Retina (tissue), 1 donor: ENCODE measurements around the gene LILRA6.
A peak's percentile ranks its signal among the peaks of the same experiment; 100 is the strongest.
"Not testable (repeated sequence)": the region's sequence is repeated elsewhere in the genome, so short reads cannot be mapped to it uniquely, and the experiment has no call there.

Experiments
- DNase-seq: peaks from one replicate; pipeline ENCODE4 v3.0.0-alpha.2; 2016

LILRA6 gene

DNA sequence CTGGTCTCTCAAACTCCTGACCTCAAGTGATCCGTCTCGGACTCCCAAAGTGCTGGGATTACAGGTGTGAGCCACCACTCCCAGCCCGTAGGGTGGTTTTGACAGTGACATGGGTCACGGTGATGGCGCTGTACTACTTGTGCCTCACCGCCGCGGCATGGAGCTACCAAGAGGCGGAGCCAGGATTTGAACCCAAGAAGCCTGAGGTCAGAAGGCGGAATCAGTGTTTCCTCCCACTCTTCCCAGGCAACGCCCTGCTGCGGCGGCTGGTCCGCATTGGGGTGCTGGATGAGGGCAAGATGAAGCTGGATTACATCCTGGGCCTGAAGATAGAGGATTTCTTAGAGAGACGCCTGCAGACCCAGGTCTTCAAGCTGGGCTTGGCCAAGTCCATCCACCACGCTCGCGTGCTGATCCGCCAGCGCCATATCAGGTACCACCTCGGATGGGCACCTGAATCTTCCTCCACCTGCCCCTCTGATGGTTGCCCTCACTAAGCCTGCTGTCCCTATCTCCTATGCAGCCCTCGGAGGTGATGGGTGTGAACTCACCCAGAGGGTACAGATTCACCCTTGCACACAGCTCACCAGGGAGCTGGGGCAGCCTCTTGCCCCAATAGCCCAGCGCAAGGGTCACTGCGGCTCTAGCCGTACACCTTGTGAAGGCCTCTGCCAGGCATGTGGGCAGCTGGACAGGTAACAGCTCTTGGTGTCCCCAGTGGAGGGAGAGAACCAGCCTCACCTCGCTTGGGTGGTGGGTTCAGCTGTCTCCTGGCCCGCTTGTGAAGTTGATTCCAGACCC, 36.4 kb downstream of the LILRA6 start:
- no peak for DNase-seq

DNA sequence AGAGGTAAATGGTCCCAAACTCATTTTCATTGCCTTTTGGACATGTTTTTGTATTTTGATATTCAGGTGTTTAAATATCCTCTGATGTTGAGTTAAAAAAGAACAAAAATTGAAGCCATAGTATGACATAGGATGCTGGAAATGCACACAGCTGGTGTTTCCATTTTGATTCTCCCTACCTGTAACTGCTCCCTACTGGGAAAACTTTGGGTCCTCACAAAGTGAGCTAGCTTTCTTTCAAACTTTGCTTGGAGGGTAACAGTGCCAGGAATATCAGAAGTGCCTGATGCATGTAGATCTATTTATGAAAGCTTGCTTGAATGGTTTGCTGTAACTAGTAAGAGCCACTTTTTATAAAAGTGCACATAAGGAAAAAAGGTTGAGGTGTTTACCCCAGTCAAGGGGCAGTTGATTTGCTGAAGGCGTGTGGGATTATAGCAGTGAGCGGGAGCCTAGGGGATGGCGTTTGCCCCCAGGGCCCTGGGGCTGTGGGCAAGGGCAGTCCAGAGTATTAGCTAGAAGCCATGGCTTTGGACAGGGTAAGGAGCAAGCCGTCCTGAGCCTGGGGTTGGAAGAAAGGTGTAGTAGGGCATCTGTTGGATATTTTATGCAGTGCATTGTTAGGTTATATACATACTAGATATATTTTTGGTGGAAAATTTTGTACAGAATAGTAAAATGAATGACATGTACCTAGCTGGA, 37.7 kb downstream of the LILRA6 start:
- no peak for DNase-seq

DNA sequence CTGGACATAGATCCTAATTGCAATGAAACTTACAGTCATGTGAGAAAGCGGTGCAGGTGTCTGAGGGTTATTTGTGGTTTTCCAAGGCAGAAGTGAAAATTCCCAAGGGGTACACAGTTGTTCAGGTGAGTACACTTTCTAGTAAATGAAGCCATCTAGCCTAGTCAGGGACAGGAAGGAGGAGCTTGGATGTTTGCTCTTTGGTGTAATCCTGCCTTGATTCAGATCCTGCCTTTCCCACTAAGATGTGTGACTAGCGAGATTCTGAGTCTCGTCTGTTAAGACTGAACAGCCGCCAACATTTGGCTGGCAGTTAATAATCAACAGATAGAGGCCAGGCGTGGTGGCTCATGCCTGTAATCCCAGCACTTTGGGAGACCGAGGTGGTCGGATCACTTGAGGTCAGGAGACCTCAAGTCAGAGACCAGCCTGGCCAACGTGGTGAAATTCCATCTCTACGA, 39.4 kb downstream of the LILRA6 start:
- DNase-seq, result no peak

DNA sequence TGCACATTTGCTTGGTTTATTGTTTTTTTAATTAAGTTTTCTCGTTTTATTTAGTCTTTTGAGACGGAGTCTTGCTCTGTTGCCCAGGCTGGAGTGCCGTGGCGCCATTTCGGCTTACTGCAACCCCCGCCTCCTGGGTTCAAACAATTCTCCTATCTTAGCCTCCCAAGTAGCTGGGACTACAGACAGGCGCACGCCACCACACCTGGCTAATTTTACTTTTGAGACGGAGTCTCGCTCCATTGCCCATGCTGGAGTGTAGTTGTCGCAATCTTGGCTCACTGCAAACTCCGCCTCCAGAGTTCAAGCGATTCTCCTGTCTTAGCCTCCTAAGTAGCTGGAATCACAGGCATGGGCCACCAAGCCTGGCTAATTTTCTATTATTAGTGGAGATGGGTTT, 40.6 kb downstream of the LILRA6 start:
- no peak for DNase-seq

DNA sequence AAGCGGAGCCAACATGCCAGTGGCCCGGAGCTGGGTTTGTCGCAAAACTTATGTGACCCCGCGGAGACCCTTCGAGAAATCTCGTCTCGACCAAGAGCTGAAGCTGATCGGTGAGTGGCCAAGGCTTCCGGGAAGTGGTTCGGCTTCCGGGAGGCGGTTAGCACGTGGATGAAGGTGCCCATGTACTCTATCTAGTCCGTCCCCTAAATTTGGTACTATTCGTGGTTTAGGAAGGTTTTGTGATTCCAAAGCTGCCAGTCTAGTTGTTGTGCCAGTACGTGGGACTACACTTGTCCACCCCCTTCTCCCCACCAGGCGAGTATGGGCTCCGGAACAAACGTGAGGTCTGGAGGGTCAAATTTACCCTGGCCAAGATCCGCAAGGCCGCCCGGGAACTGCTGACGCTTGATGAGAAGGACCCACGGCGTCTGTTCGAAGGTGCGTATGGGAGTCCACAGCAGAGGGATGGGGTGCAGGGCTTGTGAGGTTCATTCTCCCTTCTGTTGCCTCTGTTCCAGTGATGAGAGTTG, 41.4 kb downstream of the LILRA6 start:
- DNase-seq, result no peak

DNA sequence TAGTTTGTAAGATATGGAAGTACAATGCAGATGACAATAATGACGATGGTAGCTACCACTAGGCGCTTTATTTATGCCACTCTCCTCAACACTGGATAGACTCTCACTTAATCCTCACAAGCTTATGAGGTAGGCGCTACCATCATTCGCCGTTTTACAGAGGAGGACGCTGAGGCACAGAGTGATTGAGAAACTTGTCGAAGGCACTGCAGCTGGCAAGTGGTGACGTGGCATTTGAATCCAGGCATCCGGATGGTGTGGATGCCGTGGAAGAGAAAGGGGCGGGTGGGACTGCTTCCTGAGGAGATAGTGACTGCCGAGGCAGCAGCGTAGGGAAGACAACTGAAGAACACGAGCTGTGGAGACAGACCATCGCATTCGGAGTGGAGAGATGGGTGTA, 43.2 kb downstream of the LILRA6 start:
- DNase-seq, result no peak

DNA sequence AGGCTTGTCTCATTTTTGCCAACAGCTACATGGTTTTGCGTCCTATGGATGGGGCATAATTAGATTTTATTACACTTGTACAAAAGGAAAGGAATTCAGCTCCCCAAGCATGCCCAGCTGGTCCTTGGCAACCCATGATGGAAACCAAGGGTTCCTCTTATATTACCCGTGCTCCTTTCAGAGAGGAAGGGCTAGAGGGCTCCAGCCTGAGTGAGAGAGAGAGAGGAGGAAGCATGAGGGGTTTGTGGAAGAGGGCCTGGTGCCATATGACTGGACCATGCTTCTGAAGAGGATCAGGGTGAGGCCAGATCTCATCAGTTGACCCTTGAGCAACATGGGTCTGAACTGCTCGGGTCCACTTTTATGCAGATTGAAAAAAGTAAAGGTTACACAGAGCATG, 45.5 kb downstream of the LILRA6 start:
- DNase-seq, result no peak

DNA sequence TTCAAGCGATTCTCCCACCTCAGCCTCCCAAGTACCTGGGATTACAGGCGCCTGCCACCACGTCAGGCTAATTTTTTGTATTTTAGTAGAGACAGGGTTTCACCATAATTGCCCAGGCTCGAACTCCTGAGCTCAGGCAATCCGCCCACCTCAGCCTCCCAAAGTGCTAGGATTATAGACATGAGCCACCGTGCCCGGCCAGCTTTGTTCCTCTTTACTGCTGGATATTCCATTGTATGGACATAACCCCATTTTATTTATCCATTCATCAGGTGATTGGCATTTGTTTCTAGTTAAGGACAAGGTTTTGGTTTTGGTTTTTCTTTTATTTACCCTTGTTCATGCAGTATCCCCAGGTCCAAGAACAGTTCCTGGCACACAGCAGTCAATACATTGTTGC, 46.1 kb downstream of the LILRA6 start:
- no peak for DNase-seq

DNA sequence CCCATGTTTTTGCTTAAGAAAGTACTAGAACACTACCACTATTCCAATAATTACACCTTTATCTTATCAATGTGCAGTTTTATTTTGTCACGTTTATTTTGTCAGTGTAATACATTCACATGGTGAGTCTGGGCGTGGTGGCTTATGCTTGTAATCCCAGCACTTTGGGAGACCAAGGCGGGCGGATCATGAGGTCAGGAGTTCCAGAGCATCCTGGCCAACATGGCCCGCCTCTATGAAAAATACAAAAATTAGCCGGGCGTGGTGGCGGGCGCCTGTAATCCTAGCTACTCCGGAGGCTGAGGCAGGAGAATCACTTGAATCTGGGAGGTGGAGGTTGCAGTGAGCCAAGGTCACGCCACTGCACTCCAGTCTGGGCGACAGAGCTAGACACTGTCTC, 48.1 kb downstream of the LILRA6 start:
- DNase-seq, result not testable (repeated sequence)

DNA sequence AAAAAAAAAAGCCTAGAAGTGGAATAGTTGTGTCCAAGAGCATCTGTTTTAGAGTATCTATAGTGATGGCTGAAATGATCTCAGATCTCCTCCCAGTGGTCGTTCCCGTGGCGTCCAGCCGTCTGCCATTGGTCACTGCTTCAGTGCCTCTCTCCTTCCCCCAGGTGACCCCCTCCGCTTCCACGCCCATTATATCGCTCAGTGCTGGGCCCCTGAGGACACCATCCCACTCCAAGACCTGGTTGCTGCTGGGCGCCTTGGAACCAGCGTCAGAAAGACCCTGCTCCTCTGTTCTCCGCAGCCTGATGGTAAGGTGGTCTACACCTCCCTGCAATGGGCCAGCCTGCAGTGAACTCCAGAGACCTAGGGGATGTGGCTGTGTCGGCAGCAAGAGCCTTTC, 49.6 kb downstream of the LILRA6 start:
- no peak for DNase-seq

DNA sequence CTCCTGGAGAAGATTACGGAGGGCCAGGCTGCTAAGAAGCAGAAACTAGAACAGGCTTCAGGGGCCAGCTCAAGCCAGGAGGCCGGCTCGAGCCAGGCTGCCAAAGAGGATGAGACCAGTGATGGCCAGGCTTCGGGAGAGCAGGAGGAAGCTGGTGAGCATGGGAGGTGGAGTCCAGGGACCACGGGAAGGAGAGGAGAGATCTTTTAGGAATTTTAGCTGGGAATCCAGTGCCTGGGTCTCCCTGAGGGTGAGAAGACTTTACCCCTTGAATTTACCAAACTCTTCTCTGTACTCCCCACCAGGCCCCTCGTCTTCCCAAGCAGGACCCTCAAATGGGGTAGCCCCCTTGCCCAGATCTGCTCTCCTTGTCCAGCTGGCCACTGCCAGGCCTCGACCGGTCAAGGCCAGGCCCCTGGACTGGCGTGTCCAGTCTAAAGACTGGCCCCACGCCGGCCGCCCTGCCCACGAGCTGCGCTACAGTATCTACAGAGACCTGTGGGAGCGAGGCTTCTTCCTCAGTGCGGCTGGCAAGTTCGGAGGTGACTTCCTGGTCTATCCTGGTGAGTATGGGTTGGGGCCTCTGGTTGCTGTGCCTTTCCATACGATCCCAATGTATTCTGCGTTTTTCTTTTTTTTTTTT, 50.7 kb downstream of the LILRA6 start:
- DNase-seq, result no peak

DNA sequence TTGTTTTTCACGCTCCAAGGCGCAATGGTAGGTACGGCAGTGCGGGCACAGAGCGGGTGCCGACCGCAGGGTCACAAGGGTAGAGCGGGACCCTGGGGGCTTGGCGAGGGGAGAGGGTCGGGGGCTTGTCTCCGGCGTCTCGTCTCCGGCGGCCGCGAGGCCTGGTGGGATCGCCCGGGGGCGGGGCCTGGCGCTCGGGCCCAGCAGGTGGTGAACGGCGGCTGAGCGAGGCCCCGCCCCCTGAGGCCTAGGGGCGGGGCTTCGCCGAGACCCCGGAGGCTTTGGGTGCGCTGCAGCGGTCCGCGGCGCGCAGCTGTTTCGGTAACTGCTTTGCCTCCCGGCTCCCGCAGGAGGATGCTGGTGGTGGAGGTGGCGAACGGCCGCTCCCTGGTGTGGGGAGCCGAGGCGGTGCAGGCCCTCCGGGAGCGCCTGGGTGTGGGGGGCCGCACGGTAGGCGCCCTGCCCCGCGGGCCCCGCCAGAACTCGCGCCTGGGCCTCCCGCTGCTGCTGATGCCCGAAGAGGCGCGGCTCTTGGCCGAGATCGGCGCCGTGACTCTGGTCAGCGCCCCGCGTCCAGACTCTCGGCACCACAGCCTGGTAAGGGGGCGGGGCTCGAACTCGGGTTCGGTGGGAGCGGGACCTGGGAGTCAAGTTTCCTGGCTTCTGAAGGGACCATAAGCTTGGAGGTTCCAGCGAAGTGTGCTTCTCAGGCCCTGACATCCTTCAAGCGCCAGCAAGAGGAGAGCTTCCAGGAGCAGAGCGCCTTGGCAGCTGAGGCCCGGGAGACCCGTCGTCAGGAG, 51.4 kb downstream of the LILRA6 start, which contains the start of gene TSEN34:
Gene TSEN34, plus strand, starts transcription at position 298 of the 800 bp plus-strand sequence. Its CDS starts 57 bp downstream, at position 355.
- DNase-seq, result peak; percentile 98

DNA sequence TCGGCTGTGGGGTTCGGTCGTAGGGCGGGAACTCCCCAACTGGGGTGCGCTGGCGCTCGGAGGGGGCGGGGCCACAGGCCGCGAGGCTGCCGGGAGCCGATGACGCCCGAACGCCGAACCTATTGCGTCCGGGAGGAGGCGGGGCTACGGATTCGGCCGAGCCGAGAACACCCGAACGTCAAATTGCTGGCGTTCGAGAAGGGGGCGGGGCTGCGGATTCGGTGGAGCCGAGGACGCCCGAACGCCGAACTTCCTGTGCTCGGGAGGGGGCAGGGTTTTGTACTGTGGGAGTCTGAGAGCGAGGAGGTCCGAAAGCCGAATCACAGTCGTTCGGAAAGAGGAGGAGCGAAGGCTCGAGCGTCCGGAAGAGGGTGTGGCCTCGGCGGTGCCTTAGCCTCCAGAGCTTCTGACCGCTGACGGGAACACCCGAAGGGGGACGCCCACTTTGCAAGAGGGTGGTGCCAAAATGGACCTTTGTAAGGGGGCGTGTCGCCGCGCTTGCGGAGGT, 52.0 kb downstream of the LILRA6 start:
- DNase-seq, result peak; percentile 99

DNA sequence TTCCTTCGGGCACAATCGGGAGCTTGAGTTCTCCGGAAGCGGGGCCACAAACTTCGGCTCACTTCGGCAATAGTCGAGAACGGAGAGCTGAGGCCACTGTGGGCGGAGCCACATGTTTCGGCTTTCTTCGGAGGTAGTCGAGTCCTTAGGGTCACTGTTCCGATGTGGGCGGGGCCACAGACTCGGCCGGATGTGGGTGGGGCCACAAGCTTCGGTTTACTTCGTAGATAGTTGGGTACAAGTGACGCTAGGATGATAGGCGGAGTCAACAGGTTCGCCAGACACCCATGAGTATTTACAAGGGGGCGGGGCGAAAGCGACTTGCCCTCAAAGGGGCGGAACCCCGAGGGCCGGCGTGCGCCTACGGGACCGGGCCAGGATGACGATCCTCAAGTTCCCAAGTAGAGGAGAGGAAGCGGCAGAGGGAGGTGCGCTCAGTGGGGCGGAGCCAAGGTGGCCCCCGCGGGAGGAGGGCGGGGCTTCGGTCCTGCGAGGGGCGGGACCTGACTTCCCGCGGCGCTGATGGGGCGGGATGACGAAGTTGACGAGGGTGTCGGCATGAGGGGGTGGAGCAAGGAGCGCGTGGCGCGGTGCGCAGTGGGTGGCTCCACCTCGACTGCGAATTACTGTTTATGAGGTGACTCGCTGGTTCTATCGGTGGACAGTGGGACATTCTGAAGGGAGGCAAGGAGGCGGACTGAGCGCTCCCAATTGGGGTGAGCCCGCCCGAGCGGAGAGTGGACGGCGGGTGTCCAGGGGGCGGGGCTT, 52.7 kb downstream of the LILRA6 start:
- peak; percentile 100 for DNase-seq

DNA sequence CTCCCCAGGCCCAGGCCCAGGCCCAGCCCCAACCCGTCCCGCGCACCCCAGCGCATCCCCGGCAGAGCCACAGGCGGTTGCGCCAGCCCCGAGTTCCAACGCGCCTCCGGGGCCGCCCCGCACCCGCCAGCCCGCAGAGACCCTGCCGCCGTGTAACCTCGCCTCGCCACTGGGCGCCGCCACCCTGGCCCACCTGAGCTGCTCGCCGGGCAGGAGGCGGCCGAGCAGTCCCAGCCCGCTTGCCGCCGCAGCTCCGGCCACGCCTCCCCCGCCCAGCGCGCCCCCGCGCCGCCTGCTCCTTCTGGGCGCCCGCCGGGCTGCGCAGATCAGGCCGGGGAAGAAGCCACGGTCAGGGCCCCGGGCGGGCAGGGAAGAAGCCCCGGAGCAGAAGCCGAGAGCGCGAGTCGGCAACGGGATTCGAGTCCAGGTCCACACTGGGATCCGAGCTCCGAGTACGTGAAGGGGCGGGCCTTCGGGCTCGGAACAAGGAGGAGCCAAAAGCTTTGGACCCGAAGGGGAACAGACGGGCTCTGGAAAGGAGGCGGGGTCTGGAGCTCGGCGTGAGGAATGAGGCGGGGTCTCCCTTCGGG, 53.4 kb downstream of the LILRA6 start, which contains the start of gene MBOAT7:
Gene MBOAT7, minus strand, starts transcription at position 436 of the 590 bp plus-strand sequence. CDS start 1,072 bp downstream, outside the sequence.
- DNase-seq, result no peak

DNA sequence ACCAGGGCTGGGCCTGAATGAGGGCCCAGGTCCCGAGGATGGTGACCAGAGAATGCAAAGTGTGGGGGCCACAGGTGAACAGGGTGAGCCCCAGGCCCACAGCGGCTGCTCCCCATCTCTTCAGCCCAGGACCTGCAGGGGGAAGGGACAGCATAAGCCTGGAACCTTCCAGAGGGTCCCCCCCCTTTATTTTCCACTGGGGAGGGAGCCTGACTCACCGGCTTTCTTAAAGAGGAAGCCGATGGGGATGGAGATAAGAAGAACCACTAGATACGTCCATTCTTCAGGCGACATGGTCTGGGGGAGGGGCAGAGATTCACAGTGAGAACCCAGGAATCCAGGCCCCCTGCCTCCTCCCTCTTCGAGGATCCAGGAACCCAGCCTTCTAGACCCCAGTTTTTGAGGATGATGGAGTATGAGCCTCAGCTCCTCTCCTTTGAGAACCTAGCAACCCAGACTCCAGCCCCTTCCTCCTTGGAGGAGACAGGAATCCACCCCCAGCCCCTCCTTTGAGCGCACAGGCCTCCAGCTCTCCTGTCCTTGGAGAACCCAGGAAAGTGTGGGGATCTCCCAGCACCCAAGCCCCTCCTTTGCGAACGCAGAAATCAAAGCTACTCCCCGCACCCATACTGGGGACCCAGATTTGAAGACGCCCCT, 54.2 kb downstream of the LILRA6 start:
- DNase-seq, result no peak

DNA sequence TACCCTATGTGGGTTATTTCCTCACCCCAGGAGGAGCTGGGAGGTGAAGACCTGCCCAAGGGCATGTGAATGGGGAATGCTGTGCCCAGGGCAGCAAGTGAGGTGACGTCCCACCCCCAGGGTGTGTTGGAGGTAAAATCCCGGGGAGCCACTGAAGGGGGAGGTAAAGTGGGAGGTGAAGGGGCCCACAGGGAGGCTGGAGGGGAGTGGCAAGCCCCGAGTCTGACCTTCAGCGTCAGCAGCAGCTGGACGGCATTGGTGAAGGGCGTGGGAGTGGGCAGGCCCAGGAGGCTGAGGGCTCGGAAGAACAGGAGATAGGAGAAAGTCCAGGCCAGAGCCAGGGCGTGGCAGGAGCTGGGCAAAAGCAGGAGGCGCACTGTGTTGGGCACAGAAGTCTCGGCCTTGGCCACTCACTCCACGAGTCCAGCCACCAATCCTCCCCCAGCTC, 55.6 kb downstream of the LILRA6 start:
- DNase-seq, result no peak
